GM19328 (cell line): ENCODE results near the gene SLC6A12.

Source experiments
- ATAC-seq: cut with Tn5 transposase; IDR thresholded peaks from one replicate; pipeline ENCODE4 v1.9.1; 2021; ENCODE audit warnings: mild to moderate bottlenecking, moderate library complexity; ENCODE audit not compliant: unreplicated experiment

SLC6A12 gene

DNA sequence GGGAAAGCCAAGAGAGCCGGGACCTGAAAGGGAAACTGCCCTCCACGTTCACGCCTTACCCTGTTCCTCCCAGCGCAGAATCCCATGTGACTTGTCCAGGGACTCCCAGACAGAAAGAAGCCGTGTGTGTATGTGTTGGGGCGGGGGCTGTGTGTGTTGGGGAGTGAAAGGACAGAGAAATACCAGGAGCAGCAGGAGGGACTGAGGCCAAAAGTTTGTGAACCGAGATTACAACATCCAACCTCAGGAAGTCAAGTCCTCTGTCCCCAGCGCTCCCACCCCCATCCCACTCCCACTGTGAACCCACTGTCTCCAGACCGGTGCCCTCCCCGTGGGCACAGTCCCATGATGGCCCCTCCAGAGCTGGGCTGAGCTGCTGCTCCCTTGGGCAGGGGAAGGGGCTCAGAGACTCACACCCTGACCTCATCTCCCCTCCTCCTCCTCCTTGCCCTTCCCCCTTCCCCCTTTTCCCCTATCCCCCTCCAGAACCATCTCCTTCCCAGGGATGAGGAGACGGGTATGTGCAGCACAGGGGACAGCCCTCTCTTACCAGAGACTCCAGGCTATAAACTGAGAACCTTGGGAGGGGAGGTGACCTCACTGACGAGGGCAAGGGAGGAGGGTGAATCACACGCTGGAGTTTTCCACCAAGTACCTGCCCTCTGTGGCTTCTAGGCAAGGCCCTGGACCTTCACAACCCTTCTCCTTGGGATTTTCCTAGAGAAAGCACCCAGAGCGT lies at the start of gene SLC6A12:
TSS of gene SLC6A12 (minus strand) at position 155 of the 739 bp plus-strand sequence. CDS start 4,171 bp downstream, outside the sequence.
- no peak for ATAC-seq

DNA sequence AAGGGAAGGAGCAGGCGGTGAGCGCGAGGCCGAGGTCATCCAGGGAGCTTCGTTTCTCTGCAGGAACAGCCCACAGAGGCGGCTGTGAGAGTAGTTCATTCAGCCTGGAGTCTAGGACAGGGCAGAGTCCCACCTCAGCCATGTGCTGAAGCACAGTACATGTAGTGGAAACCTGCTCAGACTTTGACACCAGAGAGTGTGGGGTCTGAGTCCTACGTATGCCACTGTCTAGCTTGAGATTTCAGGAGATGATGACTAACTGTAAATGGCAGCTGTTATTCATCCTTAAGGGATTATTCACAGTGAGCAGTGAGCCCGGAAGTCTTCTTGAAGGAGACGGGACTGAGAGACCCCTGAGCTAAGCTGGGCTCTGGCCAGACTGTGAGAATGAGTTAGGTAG lies 49.6 kb upstream of the SLC6A12 start:
- no peak for ATAC-seq

- no peak for ATAC-seq
These were observed 48.9 kb upstream of the SLC6A12 start, which contains the start of gene SLC6A13 for GRCh38 chr12:262817-263216. Gene SLC6A13 (minus strand): TSS chr12:262836. CDS start chr12:260052, 2,784 bp downstream.

DNA sequence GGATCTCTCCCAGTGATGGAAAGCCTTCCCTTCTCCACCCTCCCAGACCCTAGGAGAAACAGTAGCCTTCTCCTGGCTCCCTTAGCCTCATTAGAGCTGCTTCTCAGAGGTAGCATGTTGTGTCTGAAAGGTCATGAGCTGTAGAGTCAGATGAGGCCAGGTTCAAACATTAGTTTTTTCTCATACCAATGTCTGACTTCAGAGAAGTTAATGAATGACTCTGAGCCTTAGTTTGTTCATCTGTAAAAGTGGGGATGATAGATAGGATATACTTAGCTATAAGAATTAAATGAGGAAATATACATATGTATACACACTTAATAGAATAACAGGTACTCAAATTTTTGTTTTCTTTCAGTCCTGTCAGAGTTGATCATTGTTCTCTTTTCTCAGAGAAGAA lies 48.2 kb upstream of the SLC6A12 start:
- ATAC-seq, result no peak

- no peak for ATAC-seq
These were observed 43.8 kb upstream of the SLC6A12 start for GRCh38 chr12:257521-258321.

DNA sequence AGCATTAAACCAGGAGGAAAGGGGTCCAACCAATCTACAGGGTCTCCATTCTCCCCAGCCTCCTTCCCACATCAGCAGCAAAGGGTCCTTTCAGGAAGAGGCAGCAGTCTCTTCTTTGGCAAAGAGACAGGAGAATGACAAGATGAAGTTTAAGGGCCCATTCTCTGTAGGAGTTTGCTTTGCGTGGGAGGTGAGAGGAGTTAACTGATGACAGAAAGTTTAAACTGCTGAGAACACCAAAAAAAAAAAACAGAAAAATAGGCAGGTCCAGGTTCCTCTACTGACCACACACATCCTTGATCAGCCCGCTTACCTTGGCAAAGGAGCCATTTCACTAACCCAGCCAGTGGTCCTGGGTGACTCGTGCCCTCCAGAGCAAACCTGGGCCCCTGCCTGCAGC lies 43.0 kb upstream of the SLC6A12 start:
- ATAC-seq, result no peak

DNA sequence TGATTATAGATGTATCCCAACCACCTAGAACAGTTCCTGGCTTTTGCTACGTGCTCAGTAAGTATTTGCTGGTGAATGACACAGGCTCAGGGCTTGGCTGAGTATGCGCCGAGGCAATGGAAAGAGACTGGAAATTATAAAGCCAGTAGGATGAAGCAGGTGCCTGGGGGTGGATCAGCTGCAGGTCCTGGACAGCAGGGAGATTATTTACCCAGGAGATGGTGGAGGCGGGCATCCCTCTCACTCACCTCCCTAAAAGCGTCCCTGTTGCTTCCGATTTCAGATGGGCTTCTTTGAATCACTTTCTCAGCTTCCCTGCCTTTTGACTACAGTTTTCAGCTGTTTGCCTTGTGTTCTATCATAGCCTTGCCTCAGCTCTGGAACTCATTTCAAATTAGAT lies 42.3 kb upstream of the SLC6A12 start:
- ATAC-seq, result no peak

DNA sequence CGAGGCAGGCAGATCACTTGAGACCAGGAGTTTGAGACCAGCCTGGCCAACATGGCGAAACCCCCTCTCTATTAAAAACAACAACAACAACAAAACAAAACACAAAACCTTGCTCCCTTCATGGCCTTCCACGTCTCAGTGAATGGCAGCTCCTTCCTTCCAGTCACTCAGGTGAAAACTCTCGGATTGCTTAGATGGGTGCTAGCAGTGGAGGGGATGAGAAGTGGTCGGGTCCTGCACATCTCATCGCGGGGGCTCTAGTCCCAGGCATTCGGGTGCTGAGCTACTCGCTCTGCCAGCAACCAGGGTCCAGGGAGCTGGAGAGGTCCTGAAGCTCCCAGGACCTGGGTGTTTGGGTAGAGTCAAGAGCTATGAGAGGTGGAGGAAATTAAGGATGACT lies 41.0 kb upstream of the SLC6A12 start:
- no peak for ATAC-seq

DNA sequence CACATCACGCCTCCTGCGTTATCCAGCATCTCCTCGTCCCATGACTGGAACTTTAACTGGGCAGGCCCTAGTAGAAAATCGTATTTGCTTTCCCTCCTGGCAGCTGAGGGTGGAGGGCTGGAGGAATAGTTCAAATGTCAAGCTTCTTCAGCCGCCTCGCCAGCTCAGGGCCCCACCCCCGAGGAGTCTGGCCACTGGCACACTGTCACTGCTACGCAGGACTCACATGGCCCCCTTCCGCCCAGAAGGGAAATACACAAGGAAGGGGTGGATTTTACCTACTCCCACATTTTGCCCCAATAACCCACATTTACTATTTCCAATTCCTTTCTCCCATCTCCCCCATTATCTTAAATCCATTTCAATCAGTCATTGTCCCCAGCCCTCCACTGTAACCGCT lies 40.1 kb upstream of the SLC6A12 start:
- no peak for ATAC-seq

DNA sequence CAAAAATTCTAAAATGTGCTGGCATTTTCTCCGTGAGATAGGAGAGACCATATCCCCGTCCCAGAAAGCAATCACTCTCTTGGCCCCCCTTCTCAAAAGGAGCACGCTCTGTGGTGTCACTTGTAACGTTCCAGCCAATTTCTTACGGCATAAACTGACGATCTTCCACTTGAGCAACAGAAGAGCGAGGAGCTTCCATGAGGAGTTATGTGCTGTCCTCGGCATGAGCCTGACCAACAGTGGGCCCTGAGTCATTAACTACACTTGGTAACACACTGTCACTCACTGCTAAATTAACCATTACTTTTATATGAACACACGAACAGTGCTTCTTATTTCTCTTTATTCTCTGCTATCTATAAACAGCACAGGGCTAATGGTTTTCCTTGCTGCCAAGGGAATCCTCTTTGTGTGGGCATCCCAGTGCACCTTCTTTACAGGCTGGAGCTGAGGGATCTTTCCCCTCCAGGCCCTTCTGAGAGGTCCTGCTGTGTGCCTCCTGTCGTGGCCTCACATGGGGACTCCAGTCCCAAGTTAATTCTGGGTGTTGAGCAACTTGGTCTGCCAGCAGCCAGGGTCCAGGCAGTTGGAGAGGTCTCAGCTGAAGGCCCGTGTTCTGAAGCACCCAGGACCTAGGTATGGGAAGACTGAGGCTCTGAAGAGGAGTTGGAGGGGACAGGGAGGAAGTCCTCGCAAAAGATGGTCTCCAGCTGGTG lies 39.3 kb upstream of the SLC6A12 start:
- no peak for ATAC-seq

GRCh38 chr12:252636-253035 lies 38.7 kb upstream of the SLC6A12 start:
- no peak for ATAC-seq

GRCh38 chr12:247271-247670 lies 33.3 kb upstream of the SLC6A12 start:
- ATAC-seq, result no peak

- ATAC-seq, result no peak
These were observed 29.4 kb upstream of the SLC6A12 start for GRCh38 chr12:243381-243780.

DNA sequence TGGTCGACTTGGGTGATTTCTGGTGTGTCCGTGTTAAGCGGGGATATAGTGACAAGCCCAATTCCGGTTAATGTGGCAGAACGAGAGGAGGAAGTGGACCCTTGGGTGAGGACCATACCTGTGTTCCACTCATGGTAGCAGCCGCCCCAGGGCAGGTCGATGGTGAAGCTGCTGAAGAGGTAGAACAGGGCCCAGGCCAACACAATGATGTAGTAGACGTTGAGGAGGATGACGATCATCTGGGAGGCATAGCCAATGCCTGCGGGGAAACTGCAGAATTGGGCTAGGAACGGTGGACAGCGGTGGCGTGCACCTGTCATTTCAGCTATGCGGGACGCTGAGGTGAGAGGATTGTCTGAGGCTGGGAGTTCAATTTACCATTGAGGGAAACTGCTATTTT lies 28.5 kb upstream of the SLC6A12 start:
- no peak for ATAC-seq

DNA sequence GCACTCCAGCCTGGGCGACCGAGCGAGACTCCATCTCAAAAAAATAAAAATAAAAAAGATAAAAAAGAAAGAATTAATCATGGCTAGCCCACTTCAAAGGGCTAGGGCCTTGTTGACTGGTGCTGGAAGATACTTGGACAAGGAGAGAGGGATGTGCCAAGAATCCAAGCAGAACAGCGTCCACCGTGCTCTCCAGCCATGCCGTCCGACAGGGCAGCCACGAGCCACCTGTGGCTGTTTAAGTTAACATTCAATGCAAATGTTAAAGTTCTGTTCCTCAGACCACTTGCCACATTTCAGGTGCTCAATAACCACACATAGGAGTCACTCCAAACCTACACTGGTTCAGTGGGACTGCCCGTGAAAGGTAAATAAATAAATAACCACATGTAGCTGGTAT lies 27.3 kb upstream of the SLC6A12 start:
- ATAC-seq, result no peak

- no peak for ATAC-seq
These were observed 26.6 kb upstream of the SLC6A12 start for GRCh38 chr12:240566-240965.

GRCh38 chr12:238736-239398 lies 24.9 kb upstream of the SLC6A12 start:
- ATAC-seq, result no peak

DNA sequence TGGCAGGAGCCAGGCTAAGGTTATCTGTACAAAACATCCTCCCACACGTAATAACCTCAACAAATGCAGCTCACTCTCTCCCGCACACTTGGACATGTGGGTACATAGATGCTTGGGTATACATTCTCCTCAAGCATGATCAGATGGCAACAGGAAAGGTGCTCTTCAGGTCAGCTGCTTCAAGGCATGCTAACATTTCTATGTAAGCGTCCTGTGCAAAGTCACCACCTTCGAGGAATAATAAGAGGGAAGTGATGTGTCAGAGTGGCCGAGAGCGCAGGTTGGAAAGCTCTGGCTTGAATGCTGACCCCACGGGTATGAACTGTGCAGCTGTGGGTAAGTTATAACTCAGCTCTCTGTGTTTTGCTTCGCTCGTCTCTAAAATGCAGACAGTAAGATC lies 24.2 kb upstream of the SLC6A12 start:
- no peak for ATAC-seq

DNA sequence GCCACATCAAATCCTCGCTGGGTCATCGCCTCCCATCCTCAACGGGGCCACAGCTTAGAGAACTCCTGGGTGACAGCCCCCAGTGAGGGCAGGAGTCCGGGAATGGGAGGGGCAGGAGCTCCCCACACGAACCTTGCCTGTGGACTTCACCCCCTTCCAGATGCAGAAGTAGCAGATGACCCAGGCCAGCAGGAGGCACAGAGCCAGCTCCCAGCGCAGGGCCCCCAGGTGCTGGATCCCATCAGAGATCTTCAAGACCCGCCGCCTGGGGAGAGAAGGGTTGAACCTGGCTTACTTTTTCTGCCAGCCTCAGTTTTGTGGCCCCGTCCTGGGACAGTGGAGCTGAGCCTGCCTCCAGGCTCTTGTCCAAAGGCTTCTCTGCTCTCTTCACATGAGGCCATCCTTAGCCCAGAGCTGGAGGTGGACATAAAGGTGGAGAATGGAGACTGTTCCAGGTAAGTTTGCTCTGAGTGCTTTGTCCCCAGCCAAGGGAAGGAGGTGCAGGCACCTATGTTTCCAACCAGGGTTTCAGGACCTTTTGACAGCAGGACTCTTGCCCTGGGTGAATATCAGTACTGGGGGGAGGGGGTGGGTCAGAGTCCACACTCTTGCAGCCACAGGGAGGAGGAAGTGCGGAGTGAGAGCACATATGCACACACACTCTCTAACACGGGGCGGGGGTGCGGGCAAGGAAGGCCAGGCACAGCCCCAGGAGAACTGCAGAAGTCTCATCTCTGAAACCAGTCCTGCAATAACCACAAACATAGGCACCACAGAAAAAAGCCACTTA lies 23.3 kb upstream of the SLC6A12 start:
- no peak for ATAC-seq

- no peak for ATAC-seq
These were observed 22.5 kb upstream of the SLC6A12 start for GRCh38 chr12:236445-236844.
